OCI-LY7 (cell line): ENCODE results near the gene ACCS.
A peak's percentile ranks its signal among the peaks of the same experiment; 100 is the strongest.

ENCODE experiments used
- CTCF ChIP-seq: fragments of 200-600 bp; sonication (generic); conservative IDR thresholded peaks from 2 replicates; pipeline ENCODE4 v1.5.1; 2014; ENCODE audit warnings: mild to moderate bottlenecking, antibody characterized with exemption, low read length, moderate library complexity, mixed read lengths
- EZH2phosphoT487 ChIP-seq: fragments of 200-600 bp; sonication (generic); IDR thresholded peaks from 2 replicates; pipeline ENCODE4 v1.6.1; 2018; ENCODE audit warnings: low read depth, borderline replicate concordance, mild to moderate bottlenecking, mixed run types, antibody characterized with exemption, low read length, moderate library complexity, mixed read lengths

DNA sequence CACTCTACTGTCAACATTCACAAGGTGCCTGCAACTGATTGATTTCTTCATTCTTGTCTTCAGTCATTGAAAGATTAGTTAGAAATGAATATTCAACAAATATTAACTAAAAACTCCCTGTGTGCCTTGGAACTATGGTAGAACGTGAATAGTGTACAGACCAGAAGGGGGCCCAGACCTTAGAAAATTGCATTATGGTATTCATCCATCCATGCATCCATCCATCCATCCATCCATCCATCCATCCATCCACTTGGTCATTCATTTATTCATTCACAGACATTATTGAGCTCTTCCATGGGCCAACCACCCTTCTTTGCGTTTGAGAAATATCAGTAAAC lies 28.4 kb upstream of the ACCS start:
- TF ChIP-seq CTCF (peak; percentile 41; the same call in 1 of the 2 replicates), EZH2phosphoT487 (no peak)
